Stimulated activated naive CD8-positive, alpha-beta T cell treated with anti-CD3 and anti-CD28 coated beads, Interleukin-15, amount 100 ng/mL, for 72 hours (primary cell): ENCODE data around the gene RAVER1.

Experiments used
- ATAC-seq: fragments of 150-1000 bp; cut with Tn5 transposase; 2 replicates; pipeline ENCODE4 v1.10.0; 2021; ENCODE audit warnings: mild to moderate bottlenecking, moderate library complexity
- DNase-seq, 2 donors: peaks; one replicate each; pipeline ENCODE4 v3.0.0; 2021 to 2022
- H3K27ac Mint-ChIP-seq, 2 donors: one replicate each; pipeline ENCODE4 v1.8.0; 2022; ENCODE audit warnings: mild to moderate bottlenecking in 2 of 2, mixed read lengths in 2 of 2, moderate library complexity in 2 of 2
- H3K27me3 Mint-ChIP-seq: one replicate; pipeline ENCODE4 v1.8.0; 2022; ENCODE audit warnings: mixed read lengths
- H3K4me1 Mint-ChIP-seq: one replicate; pipeline ENCODE4 v1.8.0; 2022; ENCODE audit warnings: mild to moderate bottlenecking, mixed read lengths
- H3K4me3 Mint-ChIP-seq, 2 donors: one replicate each; pipeline ENCODE4 v1.8.0; 2022; ENCODE audit warnings: mild to moderate bottlenecking in 2 of 2, mixed read lengths in 2 of 2, moderate library complexity in 1 of 2
- H3K9me3 Mint-ChIP-seq, 2 donors: one replicate each; pipeline ENCODE4 v1.8.0; 2022; ENCODE audit warnings: mixed read lengths in 2 of 2

Gene RAVER1

GRCh38 chr19:10332158-10332964, 968 bp downstream of the RAVER1 start:
- peaks cover 65% of the 10 kb centered on the region for H3K4me1 Mint-ChIP-seq
- no peak for DNase-seq
- no peaks in the 10 kb centered on the region for H3K27me3 Mint-ChIP-seq
- H3K27ac Mint-ChIP-seq, result peak overlapping the region; percentile 97
- H3K9me3 Mint-ChIP-seq, result no peaks in the 10 kb centered on the region
- H3K4me3 Mint-ChIP-seq, result peak overlapping the region; percentile 88 to 92
- peak; percentile 5 for ATAC-seq

DNA sequence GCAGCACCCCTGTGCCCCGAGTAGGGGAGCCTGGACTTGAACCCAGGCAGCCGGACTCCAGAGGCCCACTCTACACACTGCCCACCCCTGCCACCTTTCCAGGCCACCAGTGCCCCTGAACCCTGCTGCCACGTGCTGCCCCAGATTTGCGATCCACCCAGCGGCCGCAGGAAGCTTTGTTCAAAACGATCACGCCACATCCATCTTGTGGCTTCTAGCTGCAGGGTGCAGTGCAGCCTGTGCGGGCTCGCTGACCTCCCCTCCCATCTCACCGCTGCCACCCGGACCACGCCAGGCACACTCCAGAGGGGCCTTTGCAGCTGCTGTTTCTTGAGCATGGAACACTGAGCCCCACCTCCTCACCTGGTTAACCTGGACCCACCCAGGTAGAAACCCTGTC, 3.8 kb downstream of the RAVER1 start:
- H3K27ac Mint-ChIP-seq, result peak overlapping the region; percentile 19 to 77
- ATAC-seq, result no peak

GRCh38 chr19:10328558-10329429, 4.5 kb downstream of the RAVER1 start:
- ATAC-seq (no peak), DNase-seq (no peak)
- Mint-ChIP-seq H3K27me3 (no peaks in the 10 kb centered on the region), H3K27ac (no peak overlapping the region), H3K9me3 (no peaks in the 10 kb centered on the region), H3K4me1 (peaks cover 31% of the 10 kb centered on the region), H3K4me3 (no peak overlapping the region)

More for the DNA sequence above, 3.8 kb downstream of the RAVER1 start:
- no peak for DNase-seq
- Mint-ChIP-seq H3K4me3 (no peak overlapping the region), H3K27me3 (no peaks in the 10 kb centered on the region), H3K9me3 (no peaks in the 10 kb centered on the region), H3K4me1 (peaks cover 39% of the 10 kb centered on the region)

- peak overlapping the region in 1 of 2 donors; percentile 69 for H3K27ac Mint-ChIP-seq
- H3K27me3 Mint-ChIP-seq, result no peaks in the 10 kb centered on the region
- DNase-seq, result no peak
- H3K4me1 Mint-ChIP-seq, result peaks cover 22% of the 10 kb centered on the region
- H3K4me3 Mint-ChIP-seq, result no peak overlapping the region
- ATAC-seq, result no peak
- H3K9me3 Mint-ChIP-seq, result no peaks in the 10 kb centered on the region
Observed at GRCh38 chr19:10327793-10328192, 5.5 kb downstream of the RAVER1 start.

GRCh38 chr19:10325732-10326131, 7.6 kb downstream of the RAVER1 start:
- no peaks in the 10 kb centered on the region for H3K27me3 Mint-ChIP-seq
- DNase-seq (no peak), ATAC-seq (no peak)
- H3K9me3 Mint-ChIP-seq, result no peaks in the 10 kb centered on the region
- peaks cover 9% of the 10 kb centered on the region for H3K4me1 Mint-ChIP-seq
- peak overlapping the region in 1 of 2 donors; percentile 95 for H3K27ac Mint-ChIP-seq
- no peak overlapping the region for H3K4me3 Mint-ChIP-seq

DNA sequence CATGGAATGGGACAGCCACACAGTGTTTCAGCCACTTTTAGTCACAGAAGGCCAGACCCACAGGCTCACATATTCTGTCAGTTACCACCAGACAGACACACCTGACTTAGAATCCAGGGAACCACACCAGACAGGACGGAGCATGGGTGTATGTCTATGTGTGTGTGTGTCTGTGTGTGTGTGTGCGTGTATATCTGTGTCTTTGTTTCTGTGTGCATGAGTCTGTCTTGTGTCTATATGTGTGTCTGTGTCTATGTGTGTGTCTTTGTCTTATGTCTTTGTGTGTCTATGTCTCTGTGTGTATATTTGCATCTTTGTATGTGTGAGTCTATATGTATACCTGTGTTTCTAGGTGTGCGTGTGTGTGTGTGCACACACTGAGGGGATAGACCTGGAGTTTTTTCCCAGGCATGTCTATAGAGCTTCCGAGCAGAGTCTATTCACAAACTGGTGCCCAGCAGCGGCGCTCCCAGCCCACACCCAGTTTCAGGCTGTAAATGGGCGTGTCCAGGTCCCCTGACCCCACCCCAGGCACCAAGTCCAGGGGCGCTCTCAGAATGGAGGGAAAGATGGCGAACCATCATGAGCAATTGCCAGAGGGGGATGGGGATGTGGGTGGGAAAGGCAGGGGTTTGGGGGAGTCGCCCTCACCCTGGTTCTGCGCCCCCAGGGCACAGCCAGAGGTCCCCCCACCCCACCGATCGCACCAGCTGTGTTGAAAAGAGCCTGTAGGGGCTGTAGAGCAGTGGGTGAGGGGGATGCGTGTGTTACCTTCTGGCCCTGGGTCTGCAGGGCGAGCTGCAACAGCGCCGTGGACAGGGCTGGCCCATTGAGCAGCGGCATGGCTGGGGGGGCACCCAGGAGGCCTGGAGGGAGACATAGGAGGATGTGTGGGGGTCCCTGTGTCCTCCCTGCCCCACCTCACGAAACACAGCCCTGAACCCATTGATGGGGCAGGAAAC, 11.2 kb downstream of the RAVER1 start:
- no peaks in the 10 kb centered on the region for H3K9me3 Mint-ChIP-seq
- no peak for ATAC-seq

DNA sequence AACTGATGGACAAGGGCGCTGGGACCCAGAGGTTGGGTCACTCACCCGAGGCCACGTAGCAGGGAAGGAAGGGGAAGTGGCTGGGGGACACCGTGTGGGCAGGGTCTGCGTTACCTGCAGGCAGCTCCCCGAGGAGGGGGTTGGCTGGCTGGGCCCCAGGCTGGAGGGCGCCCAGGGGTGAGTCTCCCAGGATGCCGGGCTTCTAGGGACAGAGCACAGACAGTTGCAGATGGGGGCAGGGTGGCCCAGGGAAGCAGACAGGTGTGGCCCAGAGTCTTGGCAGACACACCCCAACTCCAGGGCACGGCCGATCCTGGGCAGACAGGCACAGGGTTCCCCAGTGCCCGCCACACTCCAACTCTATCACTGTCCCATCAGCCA, 11.9 kb downstream of the RAVER1 start:
- H3K9me3 Mint-ChIP-seq, result no peaks in the 10 kb centered on the region
- no peak overlapping the region for H3K4me3 Mint-ChIP-seq
- H3K4me1 Mint-ChIP-seq, result peaks cover 7% of the 10 kb centered on the region
- no peak for DNase-seq
- peak; percentile 21 for ATAC-seq
- H3K27me3 Mint-ChIP-seq, result no peaks in the 10 kb centered on the region
- H3K27ac Mint-ChIP-seq, result no peak overlapping the region

More for the DNA sequence above, 11.2 kb downstream of the RAVER1 start:
- no peaks in the 10 kb centered on the region for H3K4me1 Mint-ChIP-seq
- H3K27ac Mint-ChIP-seq, result no peak overlapping the region
- H3K4me3 Mint-ChIP-seq, result no peak overlapping the region
- H3K27me3 Mint-ChIP-seq, result no peaks in the 10 kb centered on the region
- no peak for DNase-seq

DNA sequence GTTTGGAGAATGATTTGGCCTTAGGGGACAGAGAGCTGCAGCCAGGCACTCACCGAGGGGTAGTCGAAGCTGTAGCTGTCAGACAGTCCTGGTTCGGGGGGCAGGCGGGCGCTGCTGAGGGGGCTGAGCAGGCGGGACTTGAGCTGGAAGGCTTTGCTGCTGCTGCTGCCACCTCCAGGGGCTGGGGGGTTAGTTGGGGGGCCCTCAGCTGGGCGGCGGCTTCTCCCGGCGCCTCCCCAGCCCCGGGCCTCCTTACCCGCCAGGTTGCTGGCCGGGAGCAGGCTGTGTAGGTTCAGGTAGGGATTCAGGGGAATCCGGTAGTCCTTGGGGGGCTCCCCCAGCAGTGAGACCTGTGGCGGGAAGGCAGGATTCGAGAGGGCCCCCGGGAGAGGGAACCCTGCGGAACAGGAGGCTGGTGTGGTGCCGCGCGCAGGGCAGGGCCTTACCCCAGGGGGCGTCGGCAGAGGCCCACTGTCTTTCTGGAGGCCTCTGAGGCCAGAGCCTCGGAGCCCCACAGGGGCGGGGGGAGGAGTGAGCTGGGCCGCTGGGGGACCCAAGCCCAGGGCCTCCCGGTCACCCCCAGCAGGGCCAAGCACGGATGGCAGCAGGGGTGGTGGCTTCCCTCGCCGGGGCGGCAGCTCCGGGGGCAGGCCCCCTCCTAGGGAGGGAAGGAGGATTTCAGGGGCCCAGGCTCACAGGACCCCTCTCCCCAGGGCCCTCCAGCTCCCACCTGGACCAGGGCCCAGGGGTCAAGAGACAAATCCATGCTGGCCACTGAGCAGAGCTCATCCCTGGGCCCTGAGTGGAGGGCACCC, 12.5 kb downstream of the RAVER1 start:
- H3K4me3 Mint-ChIP-seq, result no peak overlapping the region

DNA sequence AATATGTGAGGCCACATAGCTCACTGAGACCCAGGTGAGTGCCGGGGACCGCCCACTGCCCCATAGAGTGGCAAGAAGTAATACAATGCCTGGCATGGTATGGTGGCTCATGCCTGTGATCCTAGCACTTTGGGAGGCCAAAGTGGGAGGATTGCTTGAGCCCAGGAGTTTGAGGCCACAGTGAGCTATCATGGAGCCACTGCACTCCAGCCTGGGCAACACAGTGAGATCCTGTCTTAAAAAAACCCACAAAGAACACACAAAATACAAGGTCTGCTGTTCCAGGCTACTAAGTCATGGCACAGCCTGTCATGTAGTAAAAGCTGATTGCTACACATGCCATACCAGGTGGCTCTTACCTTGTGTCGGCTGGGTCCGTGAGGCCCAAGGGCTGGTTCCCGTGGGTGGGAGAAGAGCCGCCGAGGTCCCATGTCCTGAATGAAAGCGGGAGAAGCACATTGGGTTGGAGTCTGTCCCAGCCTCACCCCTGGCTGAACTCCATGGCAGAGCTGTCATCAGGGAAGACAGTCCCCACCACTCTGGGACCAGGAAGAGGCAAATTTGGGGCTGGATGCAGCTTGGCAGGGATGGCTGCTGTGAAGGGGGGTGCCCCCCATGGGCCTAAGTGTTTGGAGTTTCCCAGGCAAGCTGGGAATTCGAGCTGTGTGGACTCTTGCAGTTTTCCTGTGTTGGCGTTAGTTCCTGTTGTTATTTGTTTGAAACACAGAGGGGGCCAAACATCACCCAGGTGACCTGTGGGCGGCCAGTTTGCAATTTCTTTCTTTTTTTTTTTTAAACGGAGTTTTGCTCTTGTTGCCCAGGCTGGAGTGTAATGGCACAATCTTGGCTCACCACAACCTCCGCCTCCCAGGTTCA, 14.3 kb downstream of the RAVER1 start:
- Mint-ChIP-seq H3K4me3 (no peak overlapping the region), H3K27me3 (no peaks in the 10 kb centered on the region), H3K9me3 (no peaks in the 10 kb centered on the region), H3K4me1 (peaks cover 29% of the 10 kb centered on the region), H3K27ac (no peak overlapping the region)
- DNase-seq (no peak), ATAC-seq (no peak)

More for the DNA sequence above, 12.5 kb downstream of the RAVER1 start:
- peaks cover 13% of the 10 kb centered on the region for H3K4me1 Mint-ChIP-seq
- ATAC-seq, result peak; percentile 41
- no peaks in the 10 kb centered on the region for H3K27me3 Mint-ChIP-seq
- DNase-seq, result no peak
- H3K9me3 Mint-ChIP-seq, result no peaks in the 10 kb centered on the region
- peak overlapping the region; percentile 25 to 48 for H3K27ac Mint-ChIP-seq

GRCh38 chr19:10317857-10318462, 15.4 kb downstream of the RAVER1 start:
- DNase-seq (no peak), ATAC-seq (no peak)
- Mint-ChIP-seq H3K4me3 (no peak overlapping the region), H3K27me3 (no peaks in the 10 kb centered on the region), H3K27ac (peak overlapping the region in 1 of 2 donors; percentile 4), H3K9me3 (no peaks in the 10 kb centered on the region), H3K4me1 (peaks cover 29% of the 10 kb centered on the region)

DNA sequence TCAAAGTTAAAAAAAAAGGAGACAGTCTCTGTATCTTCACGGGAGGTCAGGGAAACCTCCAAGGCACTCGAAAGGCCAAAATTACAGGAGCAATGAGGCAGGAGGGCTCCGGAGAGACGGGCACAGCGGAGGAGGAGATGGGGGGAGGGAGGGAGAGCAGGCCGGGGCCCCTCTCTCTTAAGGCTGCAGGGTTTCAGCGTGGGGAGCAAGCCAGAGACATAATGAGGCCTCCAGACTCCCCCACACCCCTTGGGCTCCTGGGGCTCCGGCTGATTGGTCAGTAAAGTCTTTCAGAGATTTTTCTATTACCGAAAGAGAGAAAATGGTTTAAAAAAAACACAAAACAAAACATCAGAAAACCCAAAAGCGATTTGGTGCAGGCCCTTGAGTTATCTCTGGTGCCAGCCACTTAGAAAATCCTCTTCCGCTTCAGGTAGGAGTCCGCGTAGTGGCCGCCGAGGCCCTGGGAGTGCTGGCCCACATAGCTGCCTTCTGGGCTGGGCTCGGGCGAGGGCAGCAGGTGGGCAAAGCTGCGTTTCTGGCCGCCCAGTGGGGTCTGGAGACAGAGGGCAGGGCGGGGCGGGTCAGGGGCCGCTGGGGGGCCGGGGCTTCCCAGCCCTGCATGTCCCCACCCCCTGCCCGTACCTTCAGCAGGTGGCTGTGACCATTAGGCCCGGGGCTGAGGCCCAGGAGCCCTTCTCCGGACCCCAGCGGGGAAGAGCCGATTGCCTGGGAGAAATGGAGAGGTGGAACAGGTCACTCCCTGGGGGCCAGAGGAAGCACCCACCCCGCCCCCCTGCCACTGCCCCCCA, 16.1 kb downstream of the RAVER1 start:
- no peak for ATAC-seq
- no peaks in the 10 kb centered on the region for H3K27me3 Mint-ChIP-seq
- DNase-seq, result no peak
- no peak overlapping the region for H3K27ac Mint-ChIP-seq
- no peaks in the 10 kb centered on the region for H3K9me3 Mint-ChIP-seq
- H3K4me1 Mint-ChIP-seq, result peaks cover 29% of the 10 kb centered on the region
- no peak overlapping the region for H3K4me3 Mint-ChIP-seq

DNA sequence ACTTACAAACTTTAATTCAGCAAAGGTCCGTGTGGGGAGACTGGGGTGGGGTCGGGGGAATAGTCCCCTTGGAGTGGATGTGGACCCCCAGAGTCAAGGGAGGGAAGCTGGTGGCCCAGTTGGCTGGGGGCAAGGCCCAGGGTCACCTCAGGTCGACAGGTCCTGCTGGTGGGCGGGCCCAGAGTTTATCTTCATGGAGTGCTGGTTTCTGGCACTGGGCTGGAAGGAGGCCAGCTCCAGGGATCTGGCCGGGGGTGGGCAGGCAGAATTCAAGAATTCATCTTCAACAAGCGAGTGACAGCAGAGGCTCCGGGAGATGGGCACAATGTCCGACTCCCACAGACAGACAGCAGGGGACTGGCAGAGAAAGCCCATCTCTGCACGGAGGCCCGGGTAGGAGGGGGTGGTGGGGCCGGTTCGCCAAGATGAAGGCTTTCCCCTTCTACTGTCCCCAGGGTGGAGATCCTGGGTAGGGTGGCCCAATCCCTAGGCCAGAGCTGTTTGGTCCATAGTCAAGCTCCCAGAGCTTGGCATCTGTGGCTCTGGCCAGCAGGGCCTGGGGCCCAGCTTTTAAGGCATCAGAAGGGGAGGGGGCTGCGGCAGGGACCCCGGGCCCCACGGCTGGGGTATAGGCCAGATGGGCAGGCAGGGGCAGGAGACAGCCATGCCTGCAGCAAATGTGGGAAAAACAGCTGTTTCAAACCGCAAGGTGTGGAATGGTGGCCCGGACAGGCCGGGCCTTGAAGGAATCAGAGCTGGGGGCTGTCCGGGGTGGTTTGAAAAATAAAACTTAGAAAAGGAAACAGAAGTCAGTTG, 16.9 kb downstream of the RAVER1 start:
- peaks cover 29% of the 10 kb centered on the region for H3K4me1 Mint-ChIP-seq
- ATAC-seq (peak; percentile 21), DNase-seq (no peak)
- H3K9me3 Mint-ChIP-seq, result no peaks in the 10 kb centered on the region
- peak overlapping the region; percentile 93 to 98 for H3K27ac Mint-ChIP-seq
- peak overlapping the region; percentile 92 to 97 for H3K4me3 Mint-ChIP-seq
- H3K27me3 Mint-ChIP-seq, result no peaks in the 10 kb centered on the region
